HG03159 (cell line): ENCODE results near the gene DHRSX.
"Not testable (repeated sequence)": the region's sequence is repeated elsewhere in the genome, so short reads cannot be mapped to it uniquely, and the experiment has no call there.

Experiments used
- ATAC-seq: cut with Tn5 transposase; IDR thresholded peaks from one replicate; pipeline ENCODE4 v1.9.1; 2021; ENCODE audit warnings: mild to moderate bottlenecking, moderate library complexity; ENCODE audit not compliant: unreplicated experiment

DHRSX gene

GRCh38 chrX:2521092-2521926 lies 20.5 kb upstream of the DHRSX start:
- ATAC-seq, result peak; percentile 82

- ATAC-seq, result no peak
These were observed 19.8 kb upstream of the DHRSX start for GRCh38 chrX:2520539-2520938.

GRCh38 chrX:2519638-2520037 lies 18.9 kb upstream of the DHRSX start:
- not testable (repeated sequence) for ATAC-seq

GRCh38 chrX:2517055-2517454 lies 16.3 kb upstream of the DHRSX start:
- peak; percentile 4 for ATAC-seq

GRCh38 chrX:2516623-2517022 lies 15.8 kb upstream of the DHRSX start:
- ATAC-seq, result peak; percentile 46

GRCh38 chrX:2514131-2514530 lies 13.4 kb upstream of the DHRSX start:
- no peak for ATAC-seq

- ATAC-seq, result no peak
These were observed 12.4 kb upstream of the DHRSX start for GRCh38 chrX:2513121-2513664.

DNA sequence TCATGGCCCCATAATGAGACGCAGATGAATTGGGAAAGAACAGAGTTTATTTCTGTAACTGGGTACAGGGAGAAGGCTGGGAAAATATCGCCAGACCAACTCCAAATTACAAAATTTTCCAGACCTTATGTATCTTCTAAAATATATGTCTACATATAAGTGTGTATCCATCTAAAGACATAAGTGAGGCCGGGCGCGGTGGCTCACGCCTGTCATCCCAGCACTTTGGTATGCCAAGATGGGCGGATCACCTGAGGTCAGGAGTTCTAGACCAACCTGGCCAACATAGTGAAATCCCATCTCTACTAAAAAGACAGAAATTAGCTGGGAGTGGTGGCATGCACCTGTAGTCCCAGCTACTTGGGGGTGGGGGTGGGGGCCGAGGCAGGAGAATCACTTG lies 11.7 kb upstream of the DHRSX start:
- ATAC-seq, result no peak

DNA sequence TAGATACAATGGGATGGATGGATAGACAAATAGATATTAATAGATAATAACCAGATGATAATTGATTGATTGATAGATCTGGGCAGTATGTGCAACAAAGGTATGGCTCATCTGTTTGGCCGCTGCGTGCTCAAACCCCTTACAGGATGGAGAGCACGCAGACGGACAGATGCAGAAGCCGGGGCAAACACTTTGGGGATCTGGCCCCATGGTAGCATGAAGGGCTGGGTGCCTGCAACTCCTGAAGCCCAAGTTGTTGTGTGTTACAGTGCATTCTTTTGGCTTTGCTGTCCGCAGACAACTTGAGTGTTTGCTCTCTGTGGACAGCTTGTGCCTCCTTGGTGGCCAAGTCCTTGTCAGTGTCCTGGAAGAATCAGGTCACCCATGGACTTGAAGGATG lies 10.6 kb upstream of the DHRSX start:
- ATAC-seq, result no peak

DNA sequence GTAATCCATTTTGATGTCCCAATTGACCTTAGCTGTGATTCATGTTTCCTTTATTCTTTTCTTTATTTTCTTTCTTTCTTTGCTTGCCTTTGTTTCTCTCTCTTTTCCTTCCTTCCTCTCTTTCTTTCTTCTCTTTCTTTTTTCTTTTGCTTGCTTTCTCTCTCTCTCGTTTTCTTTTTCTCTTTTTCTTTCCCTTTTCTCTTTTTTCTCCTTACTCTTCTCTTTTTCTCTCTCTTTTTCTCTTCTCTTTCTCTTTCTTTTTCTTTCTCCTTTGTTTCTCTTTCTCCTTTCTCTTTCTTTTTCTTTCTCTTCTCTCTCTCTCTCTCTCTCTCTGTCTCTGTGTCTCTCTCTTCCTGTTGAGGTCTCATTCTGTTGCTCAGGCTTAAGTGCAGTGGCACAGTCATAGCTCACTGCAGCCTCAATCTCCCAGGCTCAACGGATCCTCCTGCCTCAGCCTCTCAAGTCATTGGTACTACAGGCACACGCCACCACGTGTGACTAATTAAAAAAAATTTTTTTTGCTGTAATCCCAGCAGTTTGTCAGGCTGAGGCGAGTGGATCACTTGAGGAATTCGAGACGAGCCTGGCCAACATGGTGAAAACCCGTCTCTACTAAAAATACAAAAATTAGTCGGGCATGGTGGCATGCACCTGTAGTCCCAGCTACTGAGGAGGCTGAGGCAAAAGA lies 8.0 kb upstream of the DHRSX start:
- no peak for ATAC-seq

- no peak for ATAC-seq
These were observed 7.3 kb upstream of the DHRSX start for GRCh38 chrX:2507904-2508627.

- no peak for ATAC-seq
These were observed 6.4 kb upstream of the DHRSX start for GRCh38 chrX:2507196-2507595.

DNA sequence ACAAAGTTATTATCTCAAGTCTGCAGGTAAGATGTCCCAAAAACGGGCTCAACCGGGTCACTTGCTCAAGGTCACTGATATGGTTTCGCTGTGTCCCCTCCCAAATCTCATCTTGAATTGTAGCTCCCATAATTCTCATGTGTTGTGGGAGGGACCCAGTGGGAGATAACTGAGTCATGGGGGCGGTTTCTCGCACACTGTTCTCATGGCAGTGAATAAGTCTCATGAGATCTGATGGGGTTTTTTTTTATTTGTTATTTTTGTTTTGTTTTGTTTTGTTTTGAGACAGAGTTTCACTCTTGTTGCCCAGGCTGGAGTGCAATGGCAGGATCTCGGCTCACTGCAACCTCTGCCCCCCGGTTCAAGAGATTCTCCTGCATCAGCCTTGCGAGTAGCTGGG lies 4.6 kb upstream of the DHRSX start:
- not testable (repeated sequence) for ATAC-seq

DNA sequence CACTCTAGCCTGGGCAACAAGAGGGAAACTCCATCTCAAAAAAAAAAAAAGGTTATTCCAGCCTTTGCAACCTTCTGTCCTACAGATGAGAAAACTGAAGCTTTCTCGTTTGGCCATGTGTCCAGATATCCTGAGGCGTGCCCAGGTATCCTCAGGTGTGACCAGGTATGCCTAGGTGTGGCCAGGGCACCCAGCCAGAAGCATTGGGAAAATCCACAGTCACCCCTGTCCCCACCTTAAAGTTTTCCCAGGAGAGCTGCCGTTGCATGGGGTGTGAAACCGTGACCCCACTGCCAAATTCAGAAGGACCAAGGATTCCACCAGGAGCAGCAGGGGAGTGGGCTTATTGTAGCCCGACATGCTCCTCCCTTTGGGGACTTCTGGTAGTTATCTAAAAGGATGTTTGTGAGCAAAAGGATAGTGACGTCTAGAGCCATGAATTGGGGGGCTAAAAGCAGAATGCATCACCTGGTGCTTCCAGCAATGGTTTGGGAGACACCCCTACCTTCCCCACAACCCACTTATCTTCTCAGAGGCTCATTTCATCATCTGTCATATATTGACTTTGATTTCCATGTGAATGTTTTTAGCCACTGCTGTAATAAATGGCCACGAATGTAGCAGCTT lies 4.0 kb upstream of the DHRSX start:
- ATAC-seq, result no peak

DNA sequence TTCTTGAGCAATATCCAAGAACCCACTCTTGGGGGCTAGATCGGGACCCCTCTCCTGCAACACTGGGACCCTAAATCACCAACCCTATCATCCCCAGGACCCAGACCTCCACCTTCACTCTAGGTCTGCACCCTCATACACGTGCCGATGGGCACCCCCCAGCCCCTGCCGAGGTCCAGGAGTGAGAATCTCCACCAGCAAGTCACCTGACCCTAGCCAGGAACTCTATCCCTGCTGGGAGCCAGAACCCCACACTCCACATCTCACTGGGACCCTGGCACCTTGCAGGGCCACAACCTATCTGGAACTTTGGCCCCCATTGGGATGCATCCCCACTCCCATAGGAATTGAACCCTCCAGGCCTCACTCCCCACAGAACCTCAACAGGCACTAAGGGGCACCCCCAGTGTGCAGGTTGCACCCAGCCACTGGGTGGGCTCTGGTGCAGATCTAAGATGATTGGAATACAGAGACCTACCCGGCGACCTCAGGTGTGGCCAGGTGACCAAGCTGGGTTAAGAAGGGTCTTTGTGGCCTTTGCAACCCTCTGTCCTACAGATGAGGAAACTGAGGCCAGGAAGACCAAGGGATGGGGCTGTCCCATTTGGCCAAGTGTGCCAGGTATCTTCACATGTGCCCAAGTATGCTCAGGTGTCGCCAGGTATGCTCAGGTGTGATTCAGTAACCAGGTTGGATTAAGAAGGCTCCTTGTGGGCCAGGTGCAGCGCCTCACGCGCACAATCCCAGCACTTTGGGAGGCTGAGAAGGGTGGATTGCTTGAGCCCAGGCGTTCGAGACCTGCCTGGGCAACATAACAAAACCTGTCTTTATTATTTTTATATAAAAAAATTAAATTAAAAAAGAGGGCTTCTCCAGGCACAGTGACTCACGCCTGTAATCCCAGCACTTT lies 3.1 kb upstream of the DHRSX start:
- ATAC-seq, result no peak

DNA sequence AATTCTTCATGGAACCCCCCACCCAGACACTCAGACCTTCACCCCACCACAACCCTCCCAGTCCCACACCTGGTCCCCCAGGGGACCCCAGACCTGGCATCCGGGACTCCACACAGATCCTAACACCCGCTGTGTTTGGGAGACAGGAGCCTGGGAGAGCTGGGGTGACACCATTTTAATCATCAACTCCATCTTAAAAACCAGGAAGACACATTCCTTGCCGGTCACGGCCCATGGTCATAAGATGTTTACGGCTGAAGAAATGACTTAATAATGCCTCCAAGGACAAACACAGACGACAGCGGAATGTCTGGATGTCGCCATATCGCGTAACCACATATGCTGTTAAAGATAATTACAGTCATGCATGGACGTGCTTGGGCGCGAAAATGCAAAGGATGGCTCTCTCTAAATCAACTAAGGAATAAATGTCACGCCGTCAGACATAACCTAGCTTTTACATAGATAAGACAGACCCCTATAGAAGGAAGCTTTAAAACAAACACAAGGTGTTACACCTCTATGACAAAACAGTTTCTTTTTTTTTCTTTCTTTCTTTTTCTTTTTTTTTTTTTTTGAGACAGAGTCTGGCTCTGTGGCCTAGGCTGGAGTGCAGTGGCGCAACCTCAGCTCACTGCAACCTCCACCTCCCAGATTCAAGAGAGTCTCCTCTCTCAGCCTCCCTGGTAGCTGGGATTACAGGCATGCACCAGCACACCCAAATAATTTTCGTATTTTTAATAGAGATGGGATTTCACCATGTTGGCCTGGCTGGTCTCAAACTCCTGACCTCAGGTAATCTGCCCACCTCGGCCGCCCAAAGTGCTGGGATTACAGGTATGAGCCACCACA lies 2.1 kb upstream of the DHRSX start:
- no peak for ATAC-seq

DNA sequence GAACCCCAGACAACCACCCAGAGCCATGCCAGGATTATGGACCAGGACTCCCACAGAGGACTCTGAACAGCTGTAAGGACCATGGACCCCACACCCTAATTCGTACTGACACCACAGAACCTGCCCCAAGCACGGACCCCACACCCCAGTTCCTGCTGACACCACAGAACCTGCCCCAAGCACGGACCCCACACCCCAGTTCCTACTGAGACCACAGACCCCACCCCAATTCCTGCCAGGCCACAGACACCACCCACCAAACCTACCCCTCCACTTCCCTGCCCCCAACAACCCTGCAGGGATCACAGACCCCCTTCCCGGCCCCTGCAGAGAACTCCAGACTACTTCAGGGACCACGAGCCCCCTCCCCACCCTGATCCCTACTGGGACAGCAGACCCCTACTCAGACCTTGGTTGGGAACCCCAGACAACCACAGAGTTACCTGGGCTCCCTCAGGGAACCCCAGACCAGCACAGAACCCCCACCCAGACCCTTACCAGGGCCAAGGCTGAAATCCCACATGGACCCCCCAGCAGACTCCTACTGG lies 1.4 kb upstream of the DHRSX start:
- ATAC-seq, result no peak

DNA sequence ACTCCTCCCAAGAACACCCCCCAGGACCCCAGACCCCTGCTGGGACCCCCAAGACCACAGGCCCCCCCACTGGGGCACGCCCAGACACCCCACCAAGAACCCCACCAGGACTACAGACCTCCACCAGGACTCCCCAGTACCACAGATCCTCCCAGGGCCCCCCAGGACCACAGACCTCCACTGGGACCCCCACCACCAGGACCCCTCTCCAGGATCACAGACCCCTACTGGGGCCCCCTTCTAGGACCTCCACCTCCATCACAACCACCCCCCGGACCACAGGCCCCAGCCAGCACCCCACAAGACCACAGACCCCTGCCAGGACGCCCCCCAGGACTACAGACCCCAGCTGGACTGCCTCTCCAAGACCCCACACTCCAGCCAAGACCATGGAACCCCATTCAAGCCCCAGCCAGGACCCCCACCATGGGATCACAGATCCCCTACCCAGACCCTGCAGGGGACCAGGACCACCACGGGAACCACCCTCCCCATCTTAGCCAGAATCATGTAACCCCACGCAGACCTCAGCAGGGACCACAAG lies 855 bp upstream of the DHRSX start:
- no peak for ATAC-seq
